ENCODE data around the gene GALNT2.

- no peak for TF ChIP-seq FOSL2 (IDR thresholded peaks at IDR 0.05; ENCODE audit: borderline replicate concordance, low read depth)
- TF ChIP-seq CTCF (IDR thresholded peaks at IDR 0.05): no peak
- TF ChIP-seq FOXM1 (IDR thresholded peaks at IDR 0.05; ENCODE audit: low read depth): no peak
- no peak for TF ChIP-seq TCF12 (IDR thresholded peaks at IDR 0.05)
- no peak for TF ChIP-seq MAX (IDR thresholded peaks at IDR 0.05; ENCODE audit: low read depth)
- TF ChIP-seq EP300 (IDR thresholded peaks at IDR 0.05; ENCODE audit: borderline replicate concordance in 1 of 2, low read depth in 1 of 2, low read length in 1 of 2): no peak
- no peak for TF ChIP-seq REST (IDR thresholded peaks at IDR 0.05; ENCODE audit: low read depth, low read length)
- TF ChIP-seq EZH2phosphoT487 (IDR thresholded peaks at IDR 0.05; ENCODE audit: borderline replicate concordance, low read depth): no peak
These were observed 407 bp downstream of the GALNT2 start for GRCh38 chr1:230067419-230067870.
